Measurements from ENCODE around the gene TSPAN2.

TSPAN2 gene

GRCh38 chr1:115112496-115113375 lies 23.4 kb upstream of the TSPAN2 start:
- no peak for DNase-seq

DNA sequence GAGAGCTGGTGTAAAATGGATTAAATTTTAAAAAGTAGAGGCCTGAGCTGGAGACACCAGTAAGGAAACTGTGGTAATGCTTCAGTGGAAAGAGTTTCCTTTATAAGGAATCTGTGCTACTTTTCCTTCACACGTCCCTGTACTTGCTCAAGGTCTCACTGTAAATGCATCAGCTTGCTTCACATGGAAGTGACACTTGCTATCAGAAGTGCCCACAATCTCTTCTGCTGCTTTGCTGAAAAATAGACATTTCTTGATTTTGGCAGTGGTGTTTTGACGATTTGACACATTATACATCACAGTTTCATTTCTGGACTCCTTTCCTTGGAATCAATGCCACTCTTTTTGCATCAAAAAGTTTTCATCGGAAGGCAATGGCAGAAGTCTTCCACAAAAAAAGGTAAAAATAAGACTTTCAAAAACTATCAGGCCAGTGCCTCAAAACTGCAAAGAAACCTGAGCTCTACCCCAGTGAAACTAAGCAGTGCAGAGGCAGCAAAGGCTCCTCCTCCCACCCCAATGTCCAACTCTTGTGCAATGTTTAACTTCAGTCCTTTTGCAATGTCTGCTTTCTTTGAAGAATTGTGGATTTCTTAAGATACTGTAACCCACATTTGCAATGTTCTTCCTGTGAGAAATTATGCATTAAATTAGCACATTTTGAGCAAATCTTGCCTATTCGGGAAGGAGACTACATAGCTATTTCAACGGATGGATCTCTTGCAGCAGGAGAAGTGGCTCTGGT lies 18.4 kb upstream of the TSPAN2 start:
- DNase-seq = peak; percentile 14

DNA sequence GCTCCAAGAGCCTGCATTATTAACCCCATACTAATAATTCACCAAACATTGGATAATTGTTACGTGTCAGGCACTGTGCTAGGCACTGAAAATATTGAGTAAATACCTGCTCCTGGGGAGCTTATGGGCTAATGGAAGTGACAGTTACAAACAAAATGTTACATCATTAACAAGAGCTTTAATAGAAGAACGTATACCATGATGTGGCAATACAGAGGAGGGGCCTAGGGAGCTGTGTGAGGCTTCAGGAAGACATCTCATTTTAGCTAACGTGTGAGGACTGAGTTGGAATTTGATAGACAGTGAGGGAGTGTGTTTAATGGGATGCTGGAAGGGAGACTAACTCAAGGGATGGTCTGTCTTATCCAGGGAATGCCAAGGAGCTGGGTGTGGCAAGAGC lies 16.5 kb upstream of the TSPAN2 start:
- DNase-seq = no peak

DNA sequence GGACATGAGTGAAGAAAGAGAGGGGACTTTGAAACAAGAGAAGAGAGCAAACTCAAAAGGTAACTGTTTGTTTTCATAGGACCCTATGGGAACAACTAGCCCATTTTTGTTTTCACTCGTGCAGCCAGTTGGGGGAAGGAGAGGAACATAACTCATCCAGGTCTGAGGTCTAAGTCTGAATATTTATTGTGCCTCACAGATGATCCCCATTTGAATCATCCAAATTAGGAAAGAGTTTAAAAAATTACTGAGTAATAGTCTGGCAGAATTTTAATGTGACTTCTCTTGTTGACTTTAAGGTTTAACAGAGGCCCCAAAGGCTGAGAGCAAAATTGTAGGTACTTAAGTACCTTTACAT lies 10.4 kb upstream of the TSPAN2 start:
- peak; percentile 69 for DNase-seq

DNA sequence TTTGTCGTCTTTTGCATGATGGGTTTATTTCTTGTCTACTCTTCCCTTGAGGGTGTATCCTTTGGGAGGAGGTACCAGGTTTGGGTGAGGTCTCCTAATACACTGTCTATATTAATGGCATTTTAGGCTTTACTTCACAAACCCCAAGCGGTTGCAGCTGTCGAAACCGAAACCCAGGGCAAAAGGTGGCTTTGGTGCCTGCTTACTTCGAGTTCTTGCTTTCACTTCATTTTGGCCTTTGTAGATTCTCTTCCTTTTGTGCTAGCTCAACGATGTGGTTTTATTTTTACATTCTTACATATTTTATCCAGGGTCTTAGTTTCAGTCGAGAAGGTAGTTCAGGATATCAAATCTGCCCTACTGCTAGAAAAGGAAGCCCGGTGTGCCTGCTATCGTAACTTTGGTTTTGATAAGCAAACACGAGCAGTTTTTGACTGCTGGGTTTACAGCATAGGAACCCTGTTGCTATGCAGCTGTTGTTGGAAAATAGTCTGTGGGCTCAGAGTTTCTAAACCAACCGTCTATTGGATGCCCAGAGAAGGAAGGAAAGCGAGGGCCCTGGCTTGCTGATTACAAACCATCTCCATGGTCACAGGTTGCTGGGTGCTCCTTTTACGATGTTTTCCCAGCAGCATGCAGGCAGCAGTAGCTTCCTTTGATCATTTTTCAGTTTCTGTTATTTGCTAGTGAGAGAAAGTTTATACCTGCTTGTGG lies 9.8 kb upstream of the TSPAN2 start:
- peak; percentile 28 for DNase-seq

- DNase-seq = no peak
These were observed 2.9 kb upstream of the TSPAN2 start for GRCh38 chr1:115092175-115092574.

DNA sequence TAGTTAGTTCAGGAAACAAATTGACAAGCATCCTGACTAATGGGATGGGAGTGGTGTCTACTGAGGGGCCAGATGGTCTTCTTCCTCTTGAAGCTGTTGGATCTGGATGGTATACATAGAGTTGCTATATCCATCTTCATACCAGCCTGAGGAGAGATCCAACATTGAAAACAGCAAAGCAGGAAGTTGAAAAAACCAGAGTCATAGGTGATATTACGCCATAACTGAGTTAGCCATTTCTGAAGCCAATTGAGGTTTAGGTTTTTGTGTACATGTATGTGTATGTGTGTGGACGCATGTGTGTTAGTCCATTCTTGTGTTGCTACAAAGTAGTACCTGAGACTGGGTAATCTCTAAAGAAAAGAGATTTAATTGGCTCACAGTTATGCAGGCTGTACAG lies 2.3 kb upstream of the TSPAN2 start:
- no peak for DNase-seq

DNA sequence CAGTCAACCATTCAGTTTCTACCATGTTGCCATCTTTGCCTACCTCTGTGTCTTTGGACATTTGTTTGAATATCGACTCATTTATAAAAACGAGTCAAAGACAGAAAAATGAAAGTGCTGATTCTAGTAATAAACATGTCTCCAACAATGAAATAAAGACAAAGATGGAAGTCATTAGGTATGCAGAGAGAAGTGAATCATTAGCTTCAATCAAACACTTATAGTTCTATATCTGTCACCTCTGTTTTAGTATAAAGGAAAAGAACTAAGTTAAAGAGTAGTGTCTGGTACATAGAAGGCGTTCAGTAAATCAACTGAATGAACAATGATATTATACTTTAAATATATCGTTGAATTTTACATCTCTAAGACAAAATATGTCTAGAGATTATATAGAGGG lies 1.7 kb upstream of the TSPAN2 start:
- DNase-seq = no peak

DNA sequence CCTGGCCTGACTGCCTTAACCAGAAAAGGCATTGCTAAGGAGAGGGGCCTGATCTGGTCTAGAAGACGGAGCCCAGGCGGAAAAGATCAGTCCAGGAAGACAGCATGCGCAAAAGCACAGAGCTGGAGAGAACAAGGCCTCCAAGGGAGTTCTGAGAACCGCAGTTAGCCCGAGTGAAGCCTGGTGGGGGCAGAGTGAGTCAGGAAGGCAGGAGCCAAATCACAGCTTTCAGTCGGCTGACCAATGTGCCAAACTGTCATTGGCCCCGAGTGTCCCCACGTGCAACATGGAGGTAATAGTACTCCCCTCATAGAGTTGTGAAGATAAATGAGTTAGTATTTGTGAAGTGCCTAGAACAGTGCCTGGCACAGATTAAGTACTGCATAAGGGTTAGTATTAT lies 1.2 kb upstream of the TSPAN2 start:
- no peak for DNase-seq

GRCh38 chr1:115090186-115090490 lies 835 bp upstream of the TSPAN2 start:
- no peak for DNase-seq

GRCh38 chr1:115088871-115089419 lies 358 bp downstream of the TSPAN2 start:
- no peak for DNase-seq

- DNase-seq = no peak
These were observed 1.1 kb downstream of the TSPAN2 start for GRCh38 chr1:115088115-115088778.

- DNase-seq = no peak
These were observed 3.0 kb downstream of the TSPAN2 start for GRCh38 chr1:115086176-115086830.

DNA sequence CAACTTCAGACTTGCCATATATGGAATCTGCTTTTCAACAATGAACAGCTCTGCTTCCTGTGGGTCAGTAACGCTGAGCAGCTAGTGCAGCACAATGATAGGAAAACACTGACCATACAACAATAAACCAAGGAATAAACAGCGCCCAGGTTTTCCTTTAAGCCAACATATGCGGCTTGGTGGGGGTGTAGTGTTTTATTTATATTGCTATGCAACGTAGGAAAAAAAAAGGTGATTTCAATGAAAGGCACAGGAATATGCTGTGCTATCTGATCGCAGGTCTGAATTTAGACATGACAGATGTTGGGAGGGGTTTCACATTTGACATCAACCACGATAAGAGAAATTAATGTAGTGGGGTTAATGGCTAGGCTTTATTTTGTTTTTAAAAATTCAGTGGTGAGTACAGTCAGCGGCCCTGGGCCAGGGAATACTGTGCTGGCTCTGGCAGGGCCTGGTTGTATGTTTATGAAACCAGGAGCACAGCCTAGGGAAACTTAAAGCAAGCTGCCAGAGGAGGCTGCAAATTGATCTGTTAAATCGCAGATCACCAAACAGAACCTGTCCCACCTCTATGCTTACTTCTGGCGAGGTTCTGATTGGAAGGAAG lies 4.3 kb downstream of the TSPAN2 start:
- DNase-seq = no peak

- DNase-seq = no peak
These were observed 6.4 kb downstream of the TSPAN2 start for GRCh38 chr1:115082949-115083348.

GRCh38 chr1:115078708-115079107 lies 10.6 kb downstream of the TSPAN2 start:
- DNase-seq = no peak

GRCh38 chr1:115077984-115078330 lies 11.3 kb downstream of the TSPAN2 start:
- no peak for DNase-seq

GRCh38 chr1:115077286-115077983 lies 11.9 kb downstream of the TSPAN2 start:
- no peak for DNase-seq

- peak; percentile 36 for DNase-seq
These were observed 12.9 kb downstream of the TSPAN2 start for GRCh38 chr1:115076384-115076915.

DNA sequence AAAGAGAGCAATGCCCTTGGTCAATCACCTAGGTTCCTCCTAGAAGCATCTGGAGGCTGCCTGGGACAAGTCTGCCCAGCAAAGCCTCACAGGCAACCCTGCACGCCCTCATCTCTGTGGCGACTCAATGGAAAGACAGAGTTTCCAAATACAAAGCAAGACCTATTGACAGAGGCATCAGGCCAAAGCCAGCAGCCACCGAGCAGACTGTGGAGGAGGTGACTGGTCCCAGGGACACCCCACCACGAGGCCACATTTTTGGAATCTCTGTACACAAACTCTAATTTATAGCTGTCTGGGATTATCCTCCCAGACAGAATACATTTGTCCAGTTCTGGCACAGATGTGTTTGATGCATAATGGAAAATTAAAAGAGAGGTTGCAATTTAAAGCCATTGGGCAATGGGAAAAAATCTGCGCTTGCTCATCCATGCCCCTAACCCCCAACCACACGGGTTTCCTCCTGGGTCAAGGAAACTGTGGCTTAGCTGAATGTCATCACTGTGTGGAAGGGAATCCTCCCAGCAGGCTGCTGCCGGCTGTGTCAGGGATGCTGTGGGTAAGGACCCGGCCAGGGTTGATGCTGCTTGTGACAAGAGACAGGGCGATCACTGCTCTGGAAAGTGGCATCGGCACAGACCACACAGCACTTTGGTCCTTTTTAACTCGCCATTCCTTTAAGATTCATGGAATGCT lies 14.3 kb downstream of the TSPAN2 start:
- no peak for DNase-seq
